Astrocyte (in vitro differentiated cells and primary cell): Measurements from ENCODE around the gene PANX2. TPM values are rescaled to one million over a fixed set of nuclear protein-coding genes. Genes with fewer than 3 reads are reported as not detected.

Experiments used
- DNase-seq: peaks from one replicate; pipeline ENCODE4 v3.0.0-alpha.2; 2010; ENCODE audit warnings: low read depth
- FAIRE-seq: peaks from 2 replicates; lab custom pipeline; 2011; peaks lifted over from hg19 to GRCh38; lab: Jason Lieb, UNC
- H2AFZ ChIP-seq: 2 replicates; pipeline ENCODE4 v1.6.0; 2012; ENCODE audit warnings: low read depth, low read length, inconsistent platforms
- H3K27ac ChIP-seq: 2 replicates; pipeline ENCODE4 v1.5.1; 2011; ENCODE audit warnings: low read depth, low read length, inconsistent platforms
- H3K27me3 ChIP-seq: 2 replicates; pipeline ENCODE4 v1.6.0; 2011; ENCODE audit warnings: low read length, inconsistent platforms; ENCODE audit not compliant: insufficient read depth
- H3K36me3 ChIP-seq: 2 replicates; pipeline ENCODE4 v1.5.1; 2011; ENCODE audit warnings: low read length, inconsistent platforms; ENCODE audit not compliant: insufficient read depth
- H3K4me1 ChIP-seq: 2 replicates; pipeline ENCODE4 v1.5.1; 2011; ENCODE audit warnings: low read length, inconsistent platforms; ENCODE audit not compliant: insufficient read depth
- H3K4me2 ChIP-seq: 2 replicates; pipeline ENCODE4 v1.6.0; 2012; ENCODE audit warnings: low read length, inconsistent platforms
- H3K4me3 ChIP-seq: 2 replicates; pipeline ENCODE4 v1.5.1; 2011; ENCODE audit warnings: low read depth, mild to moderate bottlenecking, low read length, inconsistent platforms; ENCODE audit not compliant: insufficient read depth
- H3K79me2 ChIP-seq: 2 replicates; pipeline ENCODE4 v1.6.0; 2012; ENCODE audit warnings: mild to moderate bottlenecking, low read length, inconsistent platforms; ENCODE audit not compliant: insufficient read depth
- H3K9ac ChIP-seq: 2 replicates; pipeline ENCODE4 v1.6.0; 2012; ENCODE audit warnings: mild to moderate bottlenecking, low read length, inconsistent platforms
- H3K9me3 ChIP-seq: 2 replicates; pipeline ENCODE4 v1.5.1; 2012; ENCODE audit warnings: low read depth, mild to moderate bottlenecking, low read length, inconsistent platforms; ENCODE audit not compliant: insufficient read depth
- H4K20me1 ChIP-seq: 2 replicates; pipeline ENCODE4 v1.6.0; 2012; ENCODE audit warnings: low read length, inconsistent platforms; ENCODE audit not compliant: insufficient read depth
- H3K27ac Mint-ChIP-seq: one replicate; pipeline ENCODE4 v1.8.0; 2021; ENCODE audit warnings: mild to moderate bottlenecking, mixed read lengths; ENCODE audit not compliant: unreplicated experiment
- H3K27me3 Mint-ChIP-seq: one replicate; pipeline ENCODE4 v1.8.0; 2021; ENCODE audit warnings: low read depth, mixed read lengths; ENCODE audit not compliant: unreplicated experiment
- H3K36me3 Mint-ChIP-seq: one replicate; pipeline ENCODE4 v1.8.0; 2021; ENCODE audit warnings: low read depth, mixed read lengths; ENCODE audit not compliant: unreplicated experiment
- H3K4me1 Mint-ChIP-seq: one replicate; pipeline ENCODE4 v1.8.0; 2021; ENCODE audit warnings: low read depth, mixed read lengths; ENCODE audit not compliant: unreplicated experiment
- H3K4me3 Mint-ChIP-seq: one replicate; pipeline ENCODE4 v1.8.0; 2021; ENCODE audit warnings: mild to moderate bottlenecking, moderate library complexity, mixed read lengths; ENCODE audit not compliant: unreplicated experiment
- H3K9me3 Mint-ChIP-seq: one replicate; pipeline ENCODE4 v1.8.0; 2021; ENCODE audit warnings: mild to moderate bottlenecking, mixed read lengths; ENCODE audit not compliant: unreplicated experiment
- EZH2 ChIP-seq: IDR thresholded peaks from 2 replicates; pipeline ENCODE4 v1.6.1; 2012; ENCODE audit warnings: mild to moderate bottlenecking, low read length, inconsistent platforms; ENCODE audit not compliant: insufficient read depth
- total RNA-seq: library from RNA; stranded (reverse); gene quantifications from 2 replicates; pipeline ENCODE4 v1.2.1, GENCODE V29; 2021
- TF ChIP-seq, protein P1 (sequence below): IDR thresholded peaks from 2 replicates; pipeline ENCODE4 v1.5.1; 2011; ENCODE audit warnings: low read depth, mild to moderate bottlenecking, inconsistent platforms, low read length, moderate library complexity; ENCODE audit not compliant: insufficient read depth

Gene PANX2
- total RNA-seq, 1 donor from 2014 or later: 2.3 TPM

DNA sequence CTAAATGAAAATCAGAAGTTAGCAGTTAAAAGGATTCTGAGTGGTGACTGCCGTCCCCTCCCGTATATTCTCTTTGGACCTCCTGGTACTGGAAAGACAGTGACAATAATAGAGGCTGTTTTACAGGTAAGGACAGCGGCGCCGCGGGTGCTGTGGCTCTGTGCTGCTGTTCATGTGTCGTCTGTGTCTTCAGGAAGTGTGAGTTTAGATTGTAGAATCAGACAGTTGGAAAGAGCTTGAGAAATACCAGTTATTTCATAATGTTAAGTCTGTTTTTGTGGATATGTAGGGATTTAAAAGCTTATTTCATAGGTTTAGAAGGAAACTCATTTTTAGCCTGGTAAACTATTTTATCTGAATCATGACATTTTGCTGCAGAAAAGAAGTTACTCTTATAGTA lies 27.4 kb upstream of the PANX2 start:
- Histone ChIP-seq H4K20me1 (no peaks in the 10 kb centered on the region), H3K9ac (no peak overlapping the region), H3K4me2 (no peak overlapping the region), H3K27me3 (no peaks in the 10 kb centered on the region), H3K27ac (no peak overlapping the region), H3K79me2 (no peaks in the 10 kb centered on the region), H2AFZ (no peak overlapping the region), H3K9me3 (no peaks in the 10 kb centered on the region), H3K36me3 (no peaks in the 10 kb centered on the region), H3K4me3 (no peak overlapping the region), H3K4me1 (no peaks in the 10 kb centered on the region)
- Mint-ChIP-seq H3K9me3 (no peaks in the 10 kb centered on the region), H3K4me1 (peaks cover 2% of the 10 kb centered on the region), H3K4me3 (no peak overlapping the region), H3K36me3 (no peaks in the 10 kb centered on the region), H3K27me3 (peaks cover 12% of the 10 kb centered on the region), H3K27ac (no peak overlapping the region)
- TF ChIP-seq EZH2: no peak
- TF ChIP-seq, protein P1, sequence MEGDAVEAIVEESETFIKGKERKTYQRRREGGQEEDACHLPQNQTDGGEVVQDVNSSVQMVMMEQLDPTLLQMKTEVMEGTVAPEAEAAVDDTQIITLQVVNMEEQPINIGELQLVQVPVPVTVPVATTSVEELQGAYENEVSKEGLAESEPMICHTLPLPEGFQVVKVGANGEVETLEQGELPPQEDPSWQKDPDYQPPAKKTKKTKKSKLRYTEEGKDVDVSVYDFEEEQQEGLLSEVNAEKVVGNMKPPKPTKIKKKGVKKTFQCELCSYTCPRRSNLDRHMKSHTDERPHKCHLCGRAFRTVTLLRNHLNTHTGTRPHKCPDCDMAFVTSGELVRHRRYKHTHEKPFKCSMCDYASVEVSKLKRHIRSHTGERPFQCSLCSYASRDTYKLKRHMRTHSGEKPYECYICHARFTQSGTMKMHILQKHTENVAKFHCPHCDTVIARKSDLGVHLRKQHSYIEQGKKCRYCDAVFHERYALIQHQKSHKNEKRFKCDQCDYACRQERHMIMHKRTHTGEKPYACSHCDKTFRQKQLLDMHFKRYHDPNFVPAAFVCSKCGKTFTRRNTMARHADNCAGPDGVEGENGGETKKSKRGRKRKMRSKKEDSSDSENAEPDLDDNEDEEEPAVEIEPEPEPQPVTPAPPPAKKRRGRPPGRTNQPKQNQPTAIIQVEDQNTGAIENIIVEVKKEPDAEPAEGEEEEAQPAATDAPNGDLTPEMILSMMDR: no peak
- FAIRE-seq (no peak), DNase-seq (no peak)

GRCh38 chr22:50144005-50144614 lies 26.4 kb upstream of the PANX2 start:
- Mint-ChIP-seq H3K4me1 (peaks cover 2% of the 10 kb centered on the region), H3K27ac (no peak overlapping the region), H3K27me3 (peaks cover 12% of the 10 kb centered on the region), H3K36me3 (no peaks in the 10 kb centered on the region), H3K9me3 (no peaks in the 10 kb centered on the region), H3K4me3 (no peak overlapping the region)
- no peaks in the 10 kb centered on the region for H4K20me1 ChIP-seq
- H3K4me1 ChIP-seq: peaks cover 3% of the 10 kb centered on the region
- no peaks in the 10 kb centered on the region for H3K79me2 ChIP-seq
- no peak for FAIRE-seq
- no peaks in the 10 kb centered on the region for H3K9me3 ChIP-seq
- TF ChIP-seq, protein P1: no peak
- no peak for TF ChIP-seq EZH2
- H3K27ac ChIP-seq: no peak overlapping the region
- no peak overlapping the region for H3K4me3 ChIP-seq
- H3K9ac ChIP-seq: no peak overlapping the region
- no peak for DNase-seq
- H3K36me3 ChIP-seq: no peaks in the 10 kb centered on the region
- H3K4me2 ChIP-seq: no peak overlapping the region
- H3K27me3 ChIP-seq: no peaks in the 10 kb centered on the region
- no peak overlapping the region for H2AFZ ChIP-seq

- H2AFZ ChIP-seq: no peak overlapping the region
- no peak overlapping the region for H3K4me3 ChIP-seq
- H3K79me2 ChIP-seq: no peaks in the 10 kb centered on the region
- no peaks in the 10 kb centered on the region for H3K36me3 Mint-ChIP-seq
- no peak overlapping the region for H3K4me2 ChIP-seq
- no peaks in the 10 kb centered on the region for H3K36me3 ChIP-seq
- no peak overlapping the region for H3K9ac ChIP-seq
- H3K4me1 ChIP-seq: peaks cover 5% of the 10 kb centered on the region
- no peaks in the 10 kb centered on the region for H3K27me3 ChIP-seq
- no peak overlapping the region for H3K27ac ChIP-seq
- no peak overlapping the region for H3K27ac Mint-ChIP-seq
- H4K20me1 ChIP-seq: peaks cover 2% of the 10 kb centered on the region
- FAIRE-seq (no peak), DNase-seq (no peak)
- H3K4me1 Mint-ChIP-seq: peaks cover 6% of the 10 kb centered on the region
- no peaks in the 10 kb centered on the region for H3K9me3 Mint-ChIP-seq
- peaks cover 13% of the 10 kb centered on the region for H3K27me3 Mint-ChIP-seq
- TF ChIP-seq EZH2: no peak
- TF ChIP-seq, protein P1: no peak
- no peak overlapping the region for H3K4me3 Mint-ChIP-seq
- H3K9me3 ChIP-seq: no peaks in the 10 kb centered on the region
Measured at GRCh38 chr22:50145721-50146438, 24.7 kb upstream of the PANX2 start.
